ENCODE data around the gene MEGF8. TPM values are rescaled to one million over a fixed set of nuclear protein-coding genes. Genes with fewer than 3 reads are reported as not detected.
A peak's percentile ranks its signal among the peaks of the same experiment; 100 is the strongest.
"Not testable (repeated sequence)": the region's sequence is repeated elsewhere in the genome, so short reads cannot be mapped to it uniquely, and the experiment has no call there.

The MEGF8 gene
- total RNA-seq, 1 donor from 2014 or later: 113 TPM

- no peak for DNase-seq (ENCODE audit: low read depth)
Observed at GRCh38 chr19:42332059-42332458, 6.6 kb downstream of the MEGF8 start.

DNA sequence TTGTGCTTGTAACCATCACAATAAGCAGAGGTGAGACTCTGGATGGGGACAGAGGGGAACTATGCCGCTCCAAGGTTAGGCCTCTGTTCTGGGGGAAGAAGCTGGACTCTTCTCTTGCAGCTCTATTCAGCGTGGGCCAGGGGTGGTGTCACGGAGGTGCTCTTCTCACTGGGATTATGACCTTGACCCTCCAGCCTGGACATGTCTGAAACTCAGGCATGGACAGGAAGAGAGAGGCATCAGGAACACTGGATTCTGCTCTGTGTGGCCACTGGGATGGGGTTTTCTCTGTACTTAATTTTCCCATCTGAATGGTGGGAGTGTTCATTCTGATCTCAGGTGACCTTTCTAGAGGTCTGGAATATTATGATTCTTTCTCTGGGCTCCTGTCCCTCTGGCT, 7.6 kb downstream of the MEGF8 start:
- DNase-seq (ENCODE audit: low read depth): no peak

- DNase-seq (ENCODE audit: low read depth): no peak
Observed at GRCh38 chr19:42333975-42334696, 8.7 kb downstream of the MEGF8 start.

DNA sequence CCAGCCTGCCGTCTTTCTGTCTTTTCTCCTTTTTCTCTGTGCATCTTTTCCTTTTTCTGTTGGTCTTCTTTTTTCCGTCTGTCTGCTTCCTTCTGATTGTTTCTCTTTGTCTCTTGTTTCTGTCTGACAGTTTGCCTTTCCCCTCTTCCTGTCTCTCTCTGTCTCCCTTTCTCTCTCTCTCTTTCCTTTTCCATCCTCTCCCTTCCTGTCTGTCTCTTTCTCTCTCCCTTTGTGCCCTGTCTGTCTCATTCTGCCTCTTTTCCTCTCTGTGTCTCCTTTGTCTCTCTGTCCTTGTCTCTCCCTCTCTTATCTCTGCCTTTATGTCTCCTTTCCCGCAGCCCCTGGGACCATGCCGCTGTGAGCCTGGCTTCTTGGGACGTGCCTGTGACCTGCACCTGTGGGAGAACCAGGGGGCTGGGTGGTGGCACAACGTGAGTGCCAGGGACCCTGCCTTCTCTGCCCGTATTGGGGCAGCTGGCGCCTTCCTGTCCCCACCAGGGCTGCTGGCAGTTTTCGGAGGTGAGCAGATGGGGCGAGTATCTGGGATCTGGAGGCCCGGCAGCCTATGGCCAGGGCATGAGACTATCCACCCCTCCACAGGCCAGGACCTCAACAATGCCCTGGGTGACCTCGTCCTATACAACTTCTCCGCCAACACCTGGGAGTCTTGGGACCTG, 9.4 kb downstream of the MEGF8 start:
- DNase-seq (ENCODE audit: low read depth): no peak

DNA sequence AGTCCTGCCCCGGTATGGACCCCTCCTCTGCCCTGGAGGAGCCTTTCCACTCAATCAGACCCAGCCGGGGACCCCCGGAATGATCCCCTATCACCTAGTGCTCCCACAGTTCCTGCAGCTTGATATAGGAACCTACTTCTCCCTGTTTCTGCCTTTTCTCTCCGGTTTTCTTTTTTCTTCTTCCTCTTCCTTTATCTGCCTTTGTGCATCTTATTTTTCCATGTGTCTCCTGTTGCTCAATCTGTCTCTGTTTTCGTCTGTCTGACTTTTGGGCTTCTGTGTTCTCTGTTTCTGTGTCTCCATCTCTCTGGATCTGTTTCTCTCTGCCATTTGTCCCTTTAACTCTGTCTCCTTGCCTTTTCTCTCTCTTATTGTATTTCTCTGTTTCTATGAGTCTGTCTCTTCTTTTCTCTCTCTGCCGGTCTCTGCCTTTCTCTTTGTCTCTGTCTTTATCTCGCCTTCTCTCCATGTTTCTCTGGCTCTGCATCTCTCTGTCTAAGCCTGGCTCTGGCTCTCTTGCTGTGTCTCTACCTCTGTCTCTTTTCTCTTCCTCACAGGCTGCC, 10.0 kb downstream of the MEGF8 start:
- DNase-seq (ENCODE audit: low read depth): no peak

DNA sequence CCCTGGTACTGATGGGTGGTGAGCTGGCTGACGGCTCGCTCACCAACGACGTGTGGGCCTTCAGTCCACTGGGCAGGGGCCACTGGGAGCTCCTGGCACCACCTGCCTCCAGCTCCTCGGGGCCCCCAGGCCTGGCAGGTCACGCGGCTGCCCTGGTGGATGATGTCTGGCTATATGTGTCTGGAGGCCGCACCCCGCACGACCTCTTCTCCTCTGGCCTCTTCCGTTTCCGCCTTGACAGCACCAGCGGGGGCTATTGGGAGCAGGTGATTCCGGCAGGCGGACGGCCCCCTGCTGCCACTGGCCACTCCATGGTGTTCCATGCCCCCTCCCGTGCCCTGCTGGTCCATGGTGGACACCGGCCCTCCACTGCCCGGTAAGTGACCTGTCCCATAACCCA, 10.5 kb downstream of the MEGF8 start:
- DNase-seq (ENCODE audit: low read depth): no peak

- not testable (repeated sequence) for DNase-seq (ENCODE audit: low read depth)
Observed at GRCh38 chr19:42339126-42339860, 13.9 kb downstream of the MEGF8 start.

DNA sequence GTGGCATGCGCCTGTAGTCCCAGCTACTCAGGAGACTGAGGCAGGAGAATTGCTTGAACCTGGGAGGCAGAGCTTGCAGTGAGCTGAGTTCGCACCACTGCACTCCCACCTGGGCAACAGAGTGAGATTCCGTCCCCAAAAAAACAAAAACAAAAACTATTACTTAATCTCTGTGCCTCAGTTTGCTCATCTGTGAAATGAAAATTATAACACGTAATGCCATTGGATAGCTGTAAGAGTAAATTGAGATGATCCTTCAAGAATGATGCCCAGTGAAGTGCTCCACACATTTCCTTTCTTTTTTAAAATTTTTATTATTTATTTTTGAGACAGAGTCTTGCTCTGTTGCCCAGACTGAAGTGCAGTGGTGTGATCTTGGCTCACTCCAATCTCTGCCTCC, 14.5 kb downstream of the MEGF8 start:
- not testable (repeated sequence) for DNase-seq (ENCODE audit: low read depth)

GRCh38 chr19:42343344-42344110, 18.1 kb downstream of the MEGF8 start:
- no peak for DNase-seq (ENCODE audit: low read depth)

GRCh38 chr19:42344336-42344893, 19.0 kb downstream of the MEGF8 start:
- no peak for DNase-seq (ENCODE audit: low read depth)

- no peak for DNase-seq (ENCODE audit: low read depth)
Observed at GRCh38 chr19:42345191-42345812, 19.9 kb downstream of the MEGF8 start.

- DNase-seq (ENCODE audit: low read depth): no peak
Observed at GRCh38 chr19:42348211-42348610, 22.8 kb downstream of the MEGF8 start.

DNA sequence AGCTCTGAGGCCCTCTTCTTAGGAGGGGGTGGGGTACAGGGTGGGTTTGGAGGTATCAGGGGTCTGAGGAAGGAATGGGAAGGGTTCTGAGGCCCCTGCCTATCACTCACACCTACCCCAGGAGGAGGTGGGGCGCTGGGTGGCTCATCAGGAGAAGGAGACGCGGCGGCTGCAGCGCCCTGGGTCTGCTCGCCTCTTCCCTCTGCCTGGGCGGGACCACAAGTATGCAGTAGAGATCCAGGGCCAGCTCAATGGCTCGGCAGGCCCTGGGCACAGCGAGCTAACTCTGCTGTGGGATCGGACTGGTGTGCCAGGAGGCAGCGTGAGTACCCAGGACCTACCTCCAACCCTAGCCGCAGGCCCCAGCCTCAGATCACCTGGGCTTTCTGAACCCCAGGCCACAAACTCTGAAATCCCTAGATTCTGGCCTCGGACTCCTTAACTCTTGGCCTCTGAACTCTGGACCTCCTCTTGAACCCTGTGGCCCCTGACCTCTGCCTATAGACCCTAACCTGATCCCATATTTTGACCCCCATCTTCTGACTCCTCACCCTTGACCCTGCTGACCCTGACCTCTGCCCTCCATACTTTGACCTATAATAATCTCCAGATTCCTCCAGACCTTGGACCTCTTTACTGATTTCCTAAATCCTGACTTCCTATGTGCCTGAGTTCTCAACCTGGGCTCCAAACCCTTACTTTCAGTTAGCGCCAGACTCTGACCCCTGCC, 24.1 kb downstream of the MEGF8 start:
- DNase-seq (ENCODE audit: low read depth): no peak

DNA sequence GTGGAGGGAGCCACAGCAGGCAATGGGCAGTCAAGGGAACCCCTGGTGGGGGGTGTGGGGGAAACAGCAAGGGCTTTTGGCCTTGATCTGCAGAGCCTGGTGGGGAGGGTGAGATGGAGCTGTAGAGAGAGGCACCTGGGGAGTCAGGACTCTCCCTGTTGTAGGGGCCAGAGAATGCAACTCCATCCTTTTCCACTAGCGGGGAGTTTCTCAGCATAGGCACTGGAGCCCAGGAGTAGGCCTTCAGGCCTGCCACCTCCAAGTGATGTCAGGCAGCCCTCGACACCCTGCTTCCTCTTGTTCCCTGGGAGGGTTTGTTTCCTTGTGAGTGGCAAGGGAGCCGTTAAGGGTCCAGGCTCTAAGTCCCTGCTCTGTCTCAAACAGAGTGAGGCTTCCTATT, 25.0 kb downstream of the MEGF8 start:
- DNase-seq (ENCODE audit: low read depth): no peak

DNA sequence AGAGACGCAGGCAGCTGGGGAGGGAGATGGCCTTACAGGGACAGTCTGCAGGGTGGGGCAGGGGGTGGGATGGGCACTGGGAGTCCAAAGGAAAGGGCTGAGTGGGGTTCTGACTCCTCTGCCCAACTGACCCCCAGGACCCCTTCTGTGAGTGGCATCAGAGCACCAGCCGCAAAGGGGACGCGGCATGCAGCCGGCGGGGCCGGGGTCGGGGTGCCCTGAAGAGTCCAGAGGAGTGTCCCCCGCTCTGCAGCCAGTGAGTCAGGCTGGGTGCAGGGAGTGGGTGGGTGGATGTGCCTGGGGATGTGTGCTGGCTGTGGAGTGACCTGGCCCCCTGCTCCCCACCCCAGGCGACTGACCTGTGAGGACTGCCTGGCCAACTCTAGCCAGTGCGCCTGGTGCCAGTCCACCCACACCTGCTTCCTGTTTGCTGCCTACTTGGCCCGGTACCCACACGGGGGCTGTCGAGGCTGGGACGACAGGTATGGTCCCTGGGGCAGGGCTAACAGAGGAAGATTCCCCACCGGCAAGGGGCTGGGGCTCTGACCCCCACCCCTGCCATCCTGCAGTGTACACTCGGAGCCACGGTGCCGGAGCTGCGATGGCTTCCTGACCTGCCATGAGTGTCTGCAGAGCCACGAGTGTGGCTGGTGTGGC, 25.8 kb downstream of the MEGF8 start:
- no peak for DNase-seq (ENCODE audit: low read depth)

- DNase-seq (ENCODE audit: low read depth): peak; percentile 25
Observed at GRCh38 chr19:42352301-42353259, 27.1 kb downstream of the MEGF8 start.

GRCh38 chr19:42353341-42354015, 28.0 kb downstream of the MEGF8 start:
- no peak for DNase-seq (ENCODE audit: low read depth)

DNA sequence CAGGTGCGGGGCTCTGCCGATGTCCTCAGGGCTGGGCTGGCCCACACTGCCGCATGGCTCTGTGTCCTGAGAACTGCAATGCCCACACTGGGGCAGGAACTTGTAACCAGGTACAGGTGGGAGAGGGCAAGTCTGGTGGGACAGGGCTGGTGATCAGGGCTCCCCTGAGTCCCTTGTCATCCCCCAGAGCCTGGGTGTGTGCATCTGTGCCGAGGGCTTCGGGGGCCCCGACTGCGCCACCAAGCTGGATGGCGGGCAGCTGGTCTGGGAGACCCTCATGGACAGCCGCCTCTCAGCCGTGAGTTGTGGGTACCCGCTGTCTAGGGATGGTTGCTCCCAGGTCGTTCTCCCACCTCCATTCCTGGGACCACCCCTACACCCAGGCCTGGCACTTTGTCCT, 30.5 kb downstream of the MEGF8 start:
- no peak for DNase-seq (ENCODE audit: low read depth)
